ENCODE results near the gene PBRM1. TPM values are rescaled to one million over a fixed set of nuclear protein-coding genes. Genes with fewer than 3 reads are reported as not detected.
A peak's percentile ranks its signal among the peaks of the same experiment; 100 is the strongest.

The PBRM1 gene
- total and polyA plus RNA-seq, 2 of the 13 experiments (the other 11 are each of a cell fraction or from before 2014, with no cell fraction given): 10.9 to 33.2 TPM

DNA sequence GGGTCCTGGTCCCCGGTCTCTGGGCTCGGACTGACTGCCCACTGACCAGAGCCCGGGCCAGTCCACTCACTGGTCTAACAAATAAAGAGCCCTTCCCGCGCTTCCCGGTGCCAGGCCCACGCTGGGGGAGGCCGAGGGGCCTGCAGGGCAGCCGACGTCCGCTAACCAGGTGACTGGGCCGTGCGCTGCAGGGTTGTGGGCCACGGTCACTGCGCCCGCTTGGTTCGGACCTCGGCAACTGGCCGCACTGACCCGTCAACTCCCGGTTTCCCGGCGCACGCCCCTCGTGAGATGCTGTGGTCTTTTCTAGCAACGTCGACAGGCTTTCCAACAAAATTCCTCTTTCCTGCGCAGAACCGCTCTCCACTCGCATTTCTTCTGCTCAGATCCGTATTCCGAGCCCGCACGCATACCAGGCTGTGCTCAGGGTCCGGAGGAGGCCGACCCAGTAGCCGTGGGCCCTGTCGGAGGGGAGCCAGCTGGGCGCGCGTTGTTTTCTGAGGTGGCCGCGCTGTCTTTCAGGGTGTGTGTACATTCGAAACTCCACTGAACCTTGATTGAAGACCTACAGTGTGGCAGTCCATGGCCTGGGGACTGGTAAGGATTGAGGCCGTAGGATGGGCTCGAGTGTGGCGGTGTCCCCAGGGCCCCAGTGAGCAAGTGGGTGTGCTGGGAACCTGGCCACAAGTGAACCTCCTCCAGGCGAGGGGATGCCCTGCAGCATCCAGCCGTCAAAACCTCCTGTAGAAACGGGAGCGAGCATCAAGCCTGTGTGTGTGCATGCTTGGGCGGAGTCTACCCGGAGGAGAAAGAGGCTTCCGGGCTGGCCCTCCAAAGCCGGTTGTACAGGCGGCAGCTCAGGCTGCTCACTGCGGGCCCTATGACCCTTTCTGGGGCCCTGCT lies 151.2 kb downstream of the PBRM1 start (continued):
- no peak for TF ChIP-seq HMGA1 (CRISPR knock-in tag; conservative IDR thresholded peaks at IDR 0.05)
- TF ChIP-seq ZNF75D (CRISPR knock-in tag; IDR thresholded peaks at IDR 0.05; ENCODE audit: borderline replicate concordance): no peak
- 0 out of 2 replicates have a peak, but pooled peaks have one; percentile 27 for TF ChIP-seq ZNF329 (CRISPR knock-in tag; IDR thresholded peaks at IDR 0.05; ENCODE audit: low read depth)
- TF ChIP-seq, protein P1, sequence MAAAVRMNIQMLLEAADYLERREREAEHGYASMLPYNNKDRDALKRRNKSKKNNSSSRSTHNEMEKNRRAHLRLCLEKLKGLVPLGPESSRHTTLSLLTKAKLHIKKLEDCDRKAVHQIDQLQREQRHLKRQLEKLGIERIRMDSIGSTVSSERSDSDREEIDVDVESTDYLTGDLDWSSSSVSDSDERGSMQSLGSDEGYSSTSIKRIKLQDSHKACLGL (CRISPR knock-in tag; IDR thresholded peaks at IDR 0.05): peak; percentile 55
- no peak for TF ChIP-seq MATR3 (CRISPR knock-in tag; IDR thresholded peaks at IDR 0.05)
- TF ChIP-seq ZNF460 (CRISPR knock-in tag; IDR thresholded peaks at IDR 0.05; ENCODE audit: borderline replicate concordance): no peak
- 0 out of 2 replicates have a peak, but pooled peaks have one; percentile 9 for TF ChIP-seq EED (CRISPR knock-in tag; IDR thresholded peaks at IDR 0.05)
- no peak for TF ChIP-seq MAZ (IDR thresholded peaks at IDR 0.05; ENCODE audit: borderline replicate concordance, low read depth, low read length)
- peak; percentile 51 for TF ChIP-seq MAZ (CRISPR knock-in tag; IDR thresholded peaks at IDR 0.05; ENCODE audit: low read depth)
- 0 out of 2 replicates have a peak, but pooled peaks have one; percentile 28 for TF ChIP-seq FOXJ3 (CRISPR knock-in tag; IDR thresholded peaks at IDR 0.05; ENCODE audit: borderline replicate concordance)
- no peak for TF ChIP-seq SMAD9 (CRISPR knock-in tag; IDR thresholded peaks at IDR 0.05)
- TF ChIP-seq, protein P2, sequence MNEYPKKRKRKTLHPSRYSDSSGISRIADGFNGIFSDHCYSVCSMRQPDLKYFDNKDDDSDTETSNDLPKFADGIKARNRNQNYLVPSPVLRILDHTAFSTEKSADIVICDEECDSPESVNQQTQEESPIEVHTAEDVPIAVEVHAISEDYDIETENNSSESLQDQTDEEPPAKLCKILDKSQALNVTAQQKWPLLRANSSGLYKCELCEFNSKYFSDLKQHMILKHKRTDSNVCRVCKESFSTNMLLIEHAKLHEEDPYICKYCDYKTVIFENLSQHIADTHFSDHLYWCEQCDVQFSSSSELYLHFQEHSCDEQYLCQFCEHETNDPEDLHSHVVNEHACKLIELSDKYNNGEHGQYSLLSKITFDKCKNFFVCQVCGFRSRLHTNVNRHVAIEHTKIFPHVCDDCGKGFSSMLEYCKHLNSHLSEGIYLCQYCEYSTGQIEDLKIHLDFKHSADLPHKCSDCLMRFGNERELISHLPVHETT (CRISPR knock-in tag; conservative IDR thresholded peaks at IDR 0.05): no peak
- TF ChIP-seq POLR2A (IDR thresholded peaks at IDR 0.05; ENCODE audit: insufficient read depth in 1 of 2, low read depth in 2 of 2, low read length in 2 of 2): no peak; a peak in 1 of 4 replicates
- peak; percentile 52 for TF ChIP-seq ZNF232 (CRISPR knock-in tag; IDR thresholded peaks at IDR 0.05; ENCODE audit: borderline replicate concordance)
- TF ChIP-seq, protein P3, sequence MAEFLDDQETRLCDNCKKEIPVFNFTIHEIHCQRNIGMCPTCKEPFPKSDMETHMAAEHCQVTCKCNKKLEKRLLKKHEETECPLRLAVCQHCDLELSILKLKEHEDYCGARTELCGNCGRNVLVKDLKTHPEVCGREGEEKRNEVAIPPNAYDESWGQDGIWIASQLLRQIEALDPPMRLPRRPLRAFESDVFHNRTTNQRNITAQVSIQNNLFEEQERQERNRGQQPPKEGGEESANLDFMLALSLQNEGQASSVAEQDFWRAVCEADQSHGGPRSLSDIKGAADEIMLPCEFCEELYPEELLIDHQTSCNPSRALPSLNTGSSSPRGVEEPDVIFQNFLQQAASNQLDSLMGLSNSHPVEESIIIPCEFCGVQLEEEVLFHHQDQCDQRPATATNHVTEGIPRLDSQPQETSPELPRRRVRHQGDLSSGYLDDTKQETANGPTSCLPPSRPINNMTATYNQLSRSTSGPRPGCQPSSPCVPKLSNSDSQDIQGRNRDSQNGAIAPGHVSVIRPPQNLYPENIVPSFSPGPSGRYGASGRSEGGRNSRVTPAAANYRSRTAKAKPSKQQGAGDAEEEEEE (CRISPR knock-in tag; IDR thresholded peaks at IDR 0.05; ENCODE audit: borderline replicate concordance): no peak
- TF ChIP-seq TCF7 (IDR thresholded peaks at IDR 0.05; ENCODE audit: low read depth): no peak
- TF ChIP-seq CBX1 (IDR thresholded peaks at IDR 0.05; ENCODE audit: low read depth): no peak
- no peak for TF ChIP-seq EP300 (IDR thresholded peaks at IDR 0.05; ENCODE audit: low read depth in 2 of 2, low read length in 2 of 2)
- no peak for TF ChIP-seq EP300 (CRISPR knock-in tag; IDR thresholded peaks at IDR 0.05; ENCODE audit: borderline replicate concordance)
- TF ChIP-seq SIN3A (IDR thresholded peaks at IDR 0.05; ENCODE audit: borderline replicate concordance, low read depth, low read length): peak; percentile 59; the same call in 1 of the 2 replicates
- no peak for TF ChIP-seq ZNF331 (CRISPR knock-in tag; IDR thresholded peaks at IDR 0.05)
- peak; percentile 48; the same call in 1 of the 2 replicates for TF ChIP-seq ZBTB38 (CRISPR knock-in tag; IDR thresholded peaks at IDR 0.05)
- no peak for TF ChIP-seq PCBP1 (IDR thresholded peaks at IDR 0.05; ENCODE audit: borderline replicate concordance, low read depth, low read length)
- no peak for TF ChIP-seq ZBTB7A (CRISPR knock-in tag; IDR thresholded peaks at IDR 0.05)
- TF ChIP-seq, protein P4, sequence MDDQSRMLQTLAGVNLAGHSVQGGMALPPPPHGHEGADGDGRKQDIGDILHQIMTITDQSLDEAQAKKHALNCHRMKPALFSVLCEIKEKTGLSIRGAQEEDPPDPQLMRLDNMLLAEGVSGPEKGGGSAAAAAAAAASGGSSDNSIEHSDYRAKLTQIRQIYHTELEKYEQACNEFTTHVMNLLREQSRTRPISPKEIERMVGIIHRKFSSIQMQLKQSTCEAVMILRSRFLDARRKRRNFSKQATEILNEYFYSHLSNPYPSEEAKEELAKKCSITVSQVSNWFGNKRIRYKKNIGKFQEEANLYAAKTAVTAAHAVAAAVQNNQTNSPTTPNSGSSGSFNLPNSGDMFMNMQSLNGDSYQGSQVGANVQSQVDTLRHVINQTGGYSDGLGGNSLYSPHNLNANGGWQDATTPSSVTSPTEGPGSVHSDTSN (CRISPR knock-in tag; IDR thresholded peaks at IDR 0.05; ENCODE audit: borderline replicate concordance): no peak
- no peak for TF ChIP-seq ZBTB20 (CRISPR knock-in tag; IDR thresholded peaks at IDR 0.05; ENCODE audit: borderline replicate concordance, low read depth)
